SK-N-SH treated with all-trans-retinoic acid at 6 μM for 48 hours (cell line): ENCODE measurements around the gene TAT.

Experiments used
- ATAC-seq: fragments of 200-7000 bp; cut with Tn5 transposase; 3 replicates; pipeline ENCODE4 v1.9.1; 2020; ENCODE audit warnings: mild to moderate bottlenecking, moderate library complexity
- BACH2 ChIP-seq: fragments of 250-450 bp; sonication (Bioruptor Pico); IDR thresholded peaks from 2 replicates; pipeline ENCODE4 v1.9.0; 2021; ENCODE audit warnings: mild to moderate bottlenecking, borderline replicate concordance
- CSDC2 ChIP-seq: fragments of 250-450 bp; sonication (Bioruptor Pico); IDR thresholded peaks from 2 replicates; pipeline ENCODE4 v1.5.0; 2020; ENCODE audit warnings: mild to moderate bottlenecking, moderate library complexity
- CSRNP3 ChIP-seq: fragments of 250-450 bp; sonication (Bioruptor Pico); IDR thresholded peaks from 2 replicates; pipeline ENCODE4 v1.5.1; 2021; ENCODE audit warnings: mild to moderate bottlenecking, moderate library complexity
- ESRRG ChIP-seq: fragments of 250-450 bp; sonication (Bioruptor Pico); IDR thresholded peaks from 2 replicates; pipeline ENCODE4 v1.6.1; 2021; ENCODE audit warnings: mild to moderate bottlenecking
- GLIS3 ChIP-seq: fragments of 250-450 bp; sonication (Bioruptor Pico); IDR thresholded peaks from 2 replicates; pipeline ENCODE4 v1.5.0; 2020; ENCODE audit warnings: mild to moderate bottlenecking, moderate library complexity
- ISL1 ChIP-seq: fragments of 250-450 bp; sonication (Bioruptor Pico); IDR thresholded peaks from 2 replicates; pipeline ENCODE4 v2.1.2; 2022; ENCODE audit warnings: mild to moderate bottlenecking, moderate library complexity
- OSR1 ChIP-seq: fragments of 250-450 bp; sonication (Bioruptor Pico); IDR thresholded peaks from 2 replicates; pipeline ENCODE4 v1.8.0; 2022; ENCODE audit warnings: moderate library complexity, mild to moderate bottlenecking, inconsistent platforms
- PATZ1 ChIP-seq: fragments of 250-450 bp; sonication (Bioruptor Pico); IDR thresholded peaks from 2 replicates; pipeline ENCODE4 v1.8.0; 2020; ENCODE audit warnings: mild to moderate bottlenecking, moderate library complexity, borderline replicate concordance
- POU6F1 ChIP-seq: fragments of 250-450 bp; sonication (Bioruptor Pico); IDR thresholded peaks from 2 replicates; pipeline ENCODE4 v1.8.0; 2021; ENCODE audit warnings: low read depth, mild to moderate bottlenecking, moderate library complexity, borderline replicate concordance
- PPARA ChIP-seq: fragments of 250-450 bp; sonication (Bioruptor Pico); IDR thresholded peaks from 2 replicates; pipeline ENCODE4 v1.5.0; 2020; ENCODE audit warnings: mild to moderate bottlenecking, borderline replicate concordance
- SNAI2 ChIP-seq: fragments of 250-450 bp; sonication (Bioruptor Pico); IDR thresholded peaks from 2 replicates; pipeline ENCODE4 v1.5.0; 2020; ENCODE audit warnings: mild to moderate bottlenecking, moderate library complexity
- TCF4 ChIP-seq: fragments of 250-450 bp; sonication (Bioruptor Pico); IDR thresholded peaks from 2 replicates; pipeline ENCODE4 v1.8.0; 2021; ENCODE audit warnings: mild to moderate bottlenecking, moderate library complexity, borderline replicate concordance
- TOX ChIP-seq: fragments of 250-450 bp; sonication (Bioruptor Pico); IDR thresholded peaks from 2 replicates; pipeline ENCODE4 v1.8.0; 2021; ENCODE audit warnings: mild to moderate bottlenecking, moderate library complexity, borderline replicate concordance
- TSHZ2 ChIP-seq: fragments of 250-450 bp; sonication (Bioruptor Pico); IDR thresholded peaks from 2 replicates; pipeline ENCODE4 v1.5.0; 2020; ENCODE audit warnings: mild to moderate bottlenecking, moderate library complexity
- ZC3H10 ChIP-seq: fragments of 250-450 bp; sonication (Bioruptor Pico); IDR thresholded peaks from 2 replicates; pipeline ENCODE4 v1.5.1; 2021; ENCODE audit warnings: mild to moderate bottlenecking, moderate library complexity
- ZFP3 ChIP-seq: fragments of 250-450 bp; sonication (Bioruptor Pico); IDR thresholded peaks from 2 replicates; pipeline ENCODE4 v1.5.0; 2020; ENCODE audit warnings: mild to moderate bottlenecking, moderate library complexity
- ZFP30 ChIP-seq: fragments of 450-650 bp; formaldehyde crosslinking; IDR thresholded peaks from 2 replicates; pipeline ENCODE4 v1.5.0; 2022; ENCODE audit warnings: mild to moderate bottlenecking, moderate library complexity
- ZNF565 ChIP-seq: fragments of 450-650 bp; formaldehyde crosslinking; conservative IDR thresholded peaks from 2 replicates; pipeline ENCODE4 v1.5.0; 2020; ENCODE audit warnings: low read depth, mild to moderate bottlenecking, moderate library complexity
- ZNF70 ChIP-seq: fragments of 450-650 bp; formaldehyde crosslinking; IDR thresholded peaks from 2 replicates; pipeline ENCODE4 v1.5.0; 2020; ENCODE audit warnings: mild to moderate bottlenecking, moderate library complexity
- ZNF8 ChIP-seq: fragments of 450-650 bp; formaldehyde crosslinking; IDR thresholded peaks from 2 replicates; pipeline ENCODE4 v1.5.0; 2020; ENCODE audit warnings: mild to moderate bottlenecking, moderate library complexity
- TF ChIP-seq, protein P1 (sequence below): fragments of 250-450 bp; sonication (Bioruptor Pico); IDR thresholded peaks from 2 replicates; pipeline ENCODE4 v1.5.1; 2020; ENCODE audit warnings: low read depth, mild to moderate bottlenecking, moderate library complexity

The TAT gene

DNA sequence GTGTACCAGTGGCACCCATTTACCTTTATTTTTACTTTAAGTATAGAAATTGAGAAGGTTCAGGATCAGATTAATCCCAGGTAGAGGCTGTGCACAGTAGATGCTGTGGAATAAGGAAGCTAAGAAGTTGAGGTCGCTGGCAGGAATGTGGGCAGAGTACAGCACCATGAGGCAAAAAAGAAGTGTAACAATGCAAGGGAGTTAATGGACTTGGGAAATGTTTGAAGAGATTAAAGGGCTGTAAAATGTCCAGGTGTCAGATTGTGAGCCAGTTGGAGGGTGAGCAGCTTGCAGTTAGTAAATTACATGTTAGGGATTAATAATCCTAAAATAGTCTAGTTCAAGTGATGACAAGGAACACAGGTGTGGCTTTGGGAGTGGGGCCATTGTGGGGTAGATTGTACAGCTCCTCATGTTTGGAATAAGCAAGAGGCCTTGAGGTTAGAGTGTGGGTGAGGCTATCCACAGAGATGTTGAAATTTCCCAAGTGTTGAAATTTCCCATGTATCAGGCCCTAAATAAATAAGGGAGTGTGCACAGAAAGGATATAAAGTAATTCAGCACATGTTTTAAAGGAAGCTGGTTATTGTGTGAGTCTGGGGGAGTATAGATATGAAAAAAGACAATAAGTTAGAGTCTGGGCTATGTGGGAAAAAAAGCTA lies 21.5 kb downstream of the TAT start:
- no peak for ATAC-seq
- TF ChIP-seq ZNF565 (CRISPR knock-in tag) (no peak), TCF4 (CRISPR knock-in tag) (no peak), ISL1 (no peak), CSRNP3 (CRISPR knock-in tag) (no peak), TOX (no peak), PATZ1 (CRISPR knock-in tag) (no peak), ZNF8 (no peak), PPARA (CRISPR knock-in tag) (no peak), ESRRG (no peak), ZFP30 (CRISPR knock-in tag) (no peak), GLIS3 (CRISPR knock-in tag) (no peak), ZC3H10 (CRISPR knock-in tag) (no peak), POU6F1 (CRISPR knock-in tag) (no peak), SNAI2 (no peak), TSHZ2 (no peak), BACH2 (CRISPR knock-in tag) (no peak)
- TF ChIP-seq, protein P1, sequence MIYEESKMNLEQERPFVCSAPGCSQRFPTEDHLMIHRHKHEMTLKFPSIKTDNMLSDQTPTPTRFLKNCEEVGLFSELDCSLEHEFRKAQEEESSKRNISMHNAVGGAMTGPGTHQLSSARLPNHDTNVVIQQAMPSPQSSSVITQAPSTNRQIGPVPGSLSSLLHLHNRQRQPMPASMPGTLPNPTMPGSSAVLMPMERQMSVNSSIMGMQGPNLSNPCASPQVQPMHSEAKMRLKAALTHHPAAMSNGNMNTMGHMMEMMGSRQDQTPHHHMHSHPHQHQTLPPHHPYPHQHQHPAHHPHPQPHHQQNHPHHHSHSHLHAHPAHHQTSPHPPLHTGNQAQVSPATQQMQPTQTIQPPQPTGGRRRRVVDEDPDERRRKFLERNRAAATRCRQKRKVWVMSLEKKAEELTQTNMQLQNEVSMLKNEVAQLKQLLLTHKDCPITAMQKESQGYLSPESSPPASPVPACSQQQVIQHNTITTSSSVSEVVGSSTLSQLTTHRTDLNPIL (CRISPR knock-in tag): no peak

DNA sequence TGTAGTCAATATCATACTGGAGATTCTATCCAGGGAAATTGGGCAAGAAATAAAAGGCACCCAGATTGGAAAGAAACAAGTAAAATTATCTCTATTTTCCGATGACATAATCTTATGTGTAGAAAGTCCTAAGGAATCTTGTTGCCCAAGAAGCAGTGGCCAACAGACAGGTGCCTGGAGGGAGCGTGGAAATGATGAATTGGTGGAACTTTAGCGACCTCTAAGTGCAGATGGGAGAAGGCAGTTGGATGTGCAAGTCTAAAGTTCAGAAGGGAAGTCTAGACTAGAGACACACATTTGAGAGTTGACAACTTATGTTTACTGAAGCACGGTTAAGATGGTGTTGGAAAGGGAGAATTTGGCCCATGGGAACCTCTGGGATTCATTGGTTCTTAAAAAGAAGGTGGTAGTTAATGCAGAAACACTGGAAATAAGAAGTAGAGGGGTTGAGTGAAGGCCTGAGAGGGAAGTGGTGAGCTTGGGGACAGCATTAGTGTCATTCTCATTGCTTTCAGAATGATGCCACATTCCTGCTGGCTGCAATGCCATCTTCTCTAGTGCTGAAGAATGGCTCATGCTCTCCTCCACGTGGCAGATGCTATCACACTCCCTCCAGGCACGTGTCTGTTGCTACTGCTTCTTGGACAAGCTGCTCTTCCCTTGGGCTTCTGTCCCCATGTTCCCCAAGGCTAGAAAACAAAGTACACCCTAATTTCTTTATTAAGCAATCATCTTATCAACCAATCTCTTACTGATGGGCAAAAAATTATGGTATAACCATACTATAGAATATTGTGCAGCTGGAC lies 24.0 kb downstream of the TAT start:
- ATAC-seq: no peak
- TF ChIP-seq OSR1 (no peak), ZFP3 (CRISPR knock-in tag) (no peak), GLIS3 (CRISPR knock-in tag) (no peak), BACH2 (CRISPR knock-in tag) (no peak), ZNF70 (no peak), ESRRG (no peak), CSRNP3 (CRISPR knock-in tag) (no peak), ZNF8 (no peak), CSDC2 (CRISPR knock-in tag) (no peak)
